Thoracic aorta (tissue), 2 donors: ENCODE measurements around the gene MLKL. TPM values are rescaled to one million over a fixed set of nuclear protein-coding genes. Genes with fewer than 3 reads are reported as not detected.

Experiments used
- ATAC-seq: fragments of 150-250 bp; one replicate; pipeline ENCODE4 v1.8.0; 2017; ENCODE audit warnings: low read depth; ENCODE audit not compliant: insufficient number of reproducible peaks, low FRiP score
- DNase-seq: peaks from one replicate; pipeline ENCODE4 v3.0.0-alpha.2; 2020; ENCODE audit warnings: low spot score
- H3K27ac ChIP-seq, 2 donors: fragments of 200-600 bp; sonication (generic); 1 replicate in 1 of 2; 2 replicates in 1 of 2; pipeline ENCODE4 v1.5.1; 2016; ENCODE audit warnings: mild to moderate bottlenecking in 2 of 2, moderate library complexity in 2 of 2
- H3K27me3 ChIP-seq: fragments of 200-600 bp; sonication (generic); replicated peaks from 2 replicates; pipeline ENCODE4 v1.6.0; 2016; ENCODE audit warnings: mild to moderate bottlenecking; ENCODE audit not compliant: insufficient read depth
- H3K36me3 ChIP-seq: fragments of 200-600 bp; sonication (generic); one replicate; pipeline ENCODE4 v1.5.1; 2016
- H3K4me1 ChIP-seq, 2 donors: fragments of 200-600 bp; sonication (generic); 1 replicate in 1 of 2; 2 replicates in 1 of 2; pipeline versions ENCODE4 v1.5.1 to v1.6.0; 2016; ENCODE audit warnings: low read depth in 2 of 2, mild to moderate bottlenecking in 1 of 2; ENCODE audit not compliant: control insufficient read depth in 1 of 2
- H3K4me3 ChIP-seq: fragments of 200-600 bp; sonication (generic); 2 replicates; pipeline ENCODE4 v1.5.1; 2016; ENCODE audit warnings: mild to moderate bottlenecking
- H3K9me3 ChIP-seq: fragments of 200-600 bp; sonication (generic); 2 replicates; pipeline ENCODE4 v1.5.1; 2016
- CTCF ChIP-seq: fragments of 200-600 bp; sonication (generic); IDR thresholded peaks from one replicate; pipeline ENCODE4 v1.5.1; 2019; ENCODE audit warnings: antibody characterized with exemption
- total RNA-seq, 2 donors: library from RNA; depleted of rRNA; stranded (reverse); fragments of >200 nt; gene quantifications; one replicate each; pipeline versions ENCODE4 v1.1.0 to v1.2.3, GENCODE V29; 2016

MLKL gene
- total RNA-seq, 2 donors from 2014 or later, result 11.4 to 47.0 TPM

- no peaks in the 10 kb centered on the region for H3K9me3 ChIP-seq
- no peak overlapping the region for H3K4me3 ChIP-seq
- ATAC-seq (no peak), DNase-seq (no peak)
- no peaks in the 10 kb centered on the region for H3K36me3 ChIP-seq
- no peak overlapping the region for H3K27ac ChIP-seq
- TF ChIP-seq CTCF, result no peak
- H3K4me1 ChIP-seq, result no peaks in the 10 kb centered on the region
- no peaks in the 10 kb centered on the region for H3K27me3 ChIP-seq
Observed at GRCh38 chr16:74732707-74733350, 32.2 kb upstream of the MLKL start.

- H3K9me3 ChIP-seq, result peaks cover 2% of the 10 kb centered on the region
- no peak for ATAC-seq
- H3K27me3 ChIP-seq, result no peaks in the 10 kb centered on the region
- H3K4me3 ChIP-seq, result no peak overlapping the region
- H3K4me1 ChIP-seq, result no peaks in the 10 kb centered on the region
- H3K27ac ChIP-seq, result no peak overlapping the region
- H3K36me3 ChIP-seq, result no peaks in the 10 kb centered on the region
- TF ChIP-seq CTCF, result no peak
- DNase-seq, result no peak
Observed at GRCh38 chr16:74731853-74732477, 31.3 kb upstream of the MLKL start.

GRCh38 chr16:74729783-74730683, 29.4 kb upstream of the MLKL start:
- no peak for TF ChIP-seq CTCF
- no peak for DNase-seq
- H3K4me1 ChIP-seq, result peaks cover 0 to 6% of the 10 kb centered on the region in 2 donors
- H3K4me3 ChIP-seq, result no peak overlapping the region
- H3K36me3 ChIP-seq, result no peaks in the 10 kb centered on the region
- no peak for ATAC-seq
- H3K27me3 ChIP-seq, result no peaks in the 10 kb centered on the region
- H3K9me3 ChIP-seq, result peaks cover 6% of the 10 kb centered on the region
- H3K27ac ChIP-seq, result no peak overlapping the region

GRCh38 chr16:74727903-74728302, 27.2 kb upstream of the MLKL start:
- Histone ChIP-seq H3K9me3 (peaks cover 6% of the 10 kb centered on the region), H3K4me3 (no peak overlapping the region), H3K27ac (no peak overlapping the region), H3K27me3 (no peaks in the 10 kb centered on the region), H3K4me1 (peaks cover 0 to 8% of the 10 kb centered on the region in 2 donors), H3K36me3 (no peaks in the 10 kb centered on the region)
- no peak for ATAC-seq
- DNase-seq, result no peak
- no peak for TF ChIP-seq CTCF

- Histone ChIP-seq H3K4me3 (no peak overlapping the region), H3K27me3 (no peaks in the 10 kb centered on the region), H3K4me1 (peaks cover 0 to 8% of the 10 kb centered on the region in 2 donors), H3K36me3 (no peaks in the 10 kb centered on the region), H3K9me3 (peaks cover 6% of the 10 kb centered on the region), H3K27ac (no peak overlapping the region)
- no peak for DNase-seq
- ATAC-seq, result no peak
- peak; percentile 11 for TF ChIP-seq CTCF
Observed at GRCh38 chr16:74726716-74727115, 26.1 kb upstream of the MLKL start.
